ENCODE results near the gene SCTR.

The SCTR gene

DNA sequence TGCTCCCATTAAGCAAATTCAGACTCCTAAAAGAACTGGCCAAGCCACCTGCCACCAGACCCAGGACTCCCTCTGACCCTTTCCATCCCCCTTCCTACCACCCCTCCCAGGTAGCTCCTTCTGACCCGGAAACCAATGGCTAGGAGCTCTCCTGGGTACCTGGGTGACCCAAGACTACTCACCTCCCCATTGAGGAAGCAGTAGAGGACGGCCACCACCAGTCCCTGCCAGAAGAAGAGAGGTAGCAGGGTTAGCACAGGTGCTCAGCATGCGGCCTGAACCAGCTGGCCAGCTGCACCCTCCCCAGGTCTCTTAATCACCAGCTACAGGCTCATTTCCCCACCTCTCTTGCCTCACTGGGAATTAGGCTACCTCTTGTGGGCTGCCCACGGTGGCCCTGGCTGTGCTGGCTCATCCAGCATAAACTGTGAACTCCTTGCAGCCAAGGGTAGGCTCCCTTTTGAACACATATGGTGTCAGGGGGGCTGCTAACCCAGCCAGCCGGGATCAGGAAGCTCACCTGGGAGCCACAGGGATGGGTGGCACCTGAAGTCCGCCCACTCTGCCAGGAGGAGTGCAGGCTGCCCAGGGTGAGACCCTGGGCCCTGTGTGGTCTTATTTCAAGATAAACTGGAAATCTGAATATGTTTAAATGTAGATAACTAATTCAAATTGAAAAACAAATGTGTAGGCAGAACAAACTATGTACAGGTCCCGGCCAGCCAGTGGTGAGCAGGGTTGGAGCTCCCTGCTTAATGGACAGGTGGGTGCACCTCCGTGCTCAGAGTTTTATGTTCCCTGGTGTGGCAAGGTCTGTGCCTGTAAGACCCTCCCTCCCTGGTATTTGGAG lies 82.7 kb downstream of the SCTR start:
- DNase-seq = no peak

DNA sequence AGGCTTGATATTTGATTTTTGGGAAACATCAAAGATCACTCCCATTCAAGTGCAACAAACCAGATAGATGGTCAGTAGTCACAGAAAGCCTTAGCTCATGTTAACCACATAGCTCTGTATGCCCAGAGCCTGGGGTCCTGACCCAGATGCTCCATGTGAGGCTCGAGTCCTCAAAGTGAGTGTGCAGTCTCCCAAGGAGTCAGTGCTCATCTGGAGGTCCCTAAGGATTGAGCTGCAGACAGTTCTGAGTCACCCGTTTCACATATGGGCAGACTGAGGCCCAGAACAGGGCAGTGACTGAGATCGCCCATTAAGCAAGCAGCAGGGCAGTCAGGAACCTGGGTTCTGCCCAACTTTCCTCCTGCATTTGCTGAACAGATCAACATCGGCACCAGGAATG lies 83.4 kb downstream of the SCTR start:
- no peak for DNase-seq

DNA sequence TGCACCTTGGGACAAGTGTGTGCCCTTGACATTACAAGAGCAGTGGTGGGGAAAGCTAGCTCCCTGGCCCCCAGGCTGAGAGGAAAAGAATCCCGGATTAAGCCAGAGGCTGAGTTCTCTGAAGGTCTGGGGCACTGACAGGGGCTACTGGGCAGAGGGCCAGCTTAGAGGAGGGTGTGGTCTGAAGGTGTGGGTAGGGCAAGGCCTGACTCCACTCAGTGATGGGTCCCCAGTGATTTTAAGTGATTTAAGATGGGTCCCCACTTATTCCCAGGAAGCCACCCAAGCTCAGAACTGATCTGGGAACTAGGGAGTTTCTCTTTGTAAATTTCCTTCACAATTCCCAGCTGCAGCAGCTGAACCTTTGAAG lies 83.8 kb downstream of the SCTR start:
- no peak for DNase-seq

DNA sequence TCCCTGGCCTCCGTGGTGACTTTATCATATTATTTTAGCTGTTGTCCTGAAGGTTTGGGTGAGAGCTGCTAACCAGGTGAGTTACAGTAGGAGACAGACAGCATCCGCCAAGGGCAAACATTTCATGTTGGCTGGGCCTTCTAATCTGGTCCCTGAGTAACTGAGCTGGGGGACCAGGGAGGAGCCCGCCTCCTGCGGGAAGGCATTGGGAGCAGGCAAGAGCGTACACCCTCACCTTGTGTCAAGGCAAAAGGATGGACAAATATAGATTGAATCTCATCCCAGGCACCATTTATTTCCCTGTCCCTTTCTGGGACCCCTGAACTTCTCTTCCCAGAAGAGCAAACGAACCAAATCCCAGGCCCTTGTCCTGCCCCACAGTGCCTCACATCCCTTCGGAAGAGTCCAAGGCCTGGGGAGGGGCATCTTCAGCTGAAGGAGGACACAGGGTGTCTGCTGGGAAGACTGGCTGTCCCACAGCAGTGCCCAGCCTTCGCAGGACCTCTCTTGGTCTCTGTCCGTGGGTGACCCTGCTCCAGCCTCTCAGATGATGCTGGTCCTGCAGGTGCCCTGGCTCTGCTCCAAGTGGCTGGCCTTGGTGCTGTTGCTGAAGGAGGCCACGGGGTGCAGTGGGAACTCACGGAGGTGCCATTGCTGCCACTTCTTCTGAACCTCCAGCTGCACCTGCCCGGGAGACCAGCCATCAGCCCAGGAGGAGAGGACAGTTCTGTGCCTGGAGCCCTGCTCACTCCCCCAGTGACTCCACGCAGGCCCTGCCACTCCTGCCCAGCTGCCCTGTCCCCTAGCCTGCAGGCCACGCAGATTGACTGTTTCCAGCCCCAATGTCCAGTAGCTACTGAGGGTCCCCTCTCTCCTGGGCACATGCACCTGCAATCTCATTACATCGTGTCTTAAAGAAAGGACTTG lies 84.4 kb downstream of the SCTR start:
- DNase-seq = no peak

DNA sequence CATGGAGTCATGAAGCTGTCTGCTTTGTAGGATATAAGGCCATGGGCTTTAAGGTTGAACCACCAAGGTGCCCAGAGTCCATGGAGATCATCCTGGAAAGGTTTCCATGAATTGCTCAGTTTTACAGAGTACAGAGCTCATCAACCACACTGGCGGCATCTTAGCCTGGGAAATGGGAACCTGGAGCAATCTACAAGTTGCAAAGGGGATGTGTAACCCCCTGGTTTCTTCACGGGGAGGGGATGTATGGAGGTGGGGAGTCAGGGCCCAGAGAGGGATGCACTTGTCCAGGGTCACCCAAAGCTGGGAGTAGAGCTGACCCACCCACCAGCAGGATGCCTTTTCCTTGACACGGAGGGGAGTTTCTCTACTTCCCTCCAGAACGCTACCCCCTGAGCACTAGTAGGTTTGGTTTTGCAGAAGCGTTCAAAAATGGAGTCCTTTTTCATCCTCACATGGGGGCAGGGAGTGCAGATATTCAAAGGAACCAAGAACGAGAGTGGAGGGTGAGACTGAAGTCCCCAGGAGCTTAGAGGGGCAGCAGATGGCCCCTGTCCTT lies 85.5 kb downstream of the SCTR start:
- no peak for DNase-seq

DNA sequence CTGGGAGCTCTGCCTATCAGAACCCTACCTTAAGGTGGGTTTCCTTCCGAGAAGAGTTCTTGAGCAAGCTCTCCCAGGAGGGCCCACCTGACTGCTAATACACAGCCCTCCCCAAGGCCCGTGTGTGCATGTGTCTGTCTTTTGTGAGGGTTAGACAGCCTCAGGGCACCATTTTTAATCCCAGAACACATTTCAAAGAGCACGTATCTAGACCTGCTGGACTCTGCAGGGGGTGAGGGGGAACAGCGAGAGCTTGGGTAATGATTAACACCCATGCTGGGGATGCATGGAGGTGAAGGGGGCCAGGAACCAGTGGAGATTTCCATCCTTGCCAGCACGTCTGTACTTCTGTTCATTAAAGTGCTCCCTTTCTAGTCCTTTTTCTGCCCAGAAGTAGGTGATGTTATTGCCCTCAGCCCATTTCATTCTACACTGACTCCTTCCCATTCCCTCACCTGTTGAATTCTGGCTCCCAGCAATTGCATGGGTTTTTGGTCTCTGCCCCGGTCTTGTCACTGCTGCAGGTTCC lies 86.1 kb downstream of the SCTR start:
- DNase-seq = no peak

DNA sequence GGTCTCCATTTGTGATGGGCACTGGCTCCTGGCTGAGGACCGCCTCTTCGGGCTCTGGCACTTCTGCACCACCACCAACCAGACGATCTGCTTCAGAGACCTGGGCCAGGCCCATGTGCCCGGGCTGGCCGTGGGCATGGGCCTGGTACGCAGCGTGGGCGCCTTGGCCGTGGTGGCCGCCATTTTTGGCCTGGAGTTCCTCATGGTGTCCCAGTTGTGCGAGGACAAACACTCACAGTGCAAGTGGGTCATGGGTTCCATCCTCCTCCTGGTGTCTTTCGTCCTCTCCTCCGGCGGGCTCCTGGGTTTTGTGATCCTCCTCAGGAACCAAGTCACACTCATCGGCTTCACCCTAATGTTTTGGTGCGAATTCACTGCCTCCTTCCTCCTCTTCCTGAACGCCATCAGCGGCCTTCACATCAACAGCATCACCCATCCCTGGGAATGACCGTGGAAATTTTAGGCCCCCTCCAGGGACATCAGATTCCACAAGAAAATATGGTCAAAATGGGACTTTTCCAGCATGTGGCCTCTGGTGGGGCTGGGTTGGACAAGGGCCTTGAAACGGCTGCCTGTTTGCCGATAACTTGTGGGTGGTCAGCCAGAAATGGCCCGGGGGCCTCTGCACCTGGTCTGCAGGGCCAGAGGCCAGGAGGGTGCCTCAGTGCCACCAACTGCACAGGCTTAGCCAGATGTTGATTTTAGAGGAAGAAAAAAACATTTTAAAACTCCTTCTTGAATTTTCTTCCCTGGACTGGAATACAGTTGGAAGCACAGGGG lies 87.1 kb downstream of the SCTR start:
- DNase-seq = no peak

DNA sequence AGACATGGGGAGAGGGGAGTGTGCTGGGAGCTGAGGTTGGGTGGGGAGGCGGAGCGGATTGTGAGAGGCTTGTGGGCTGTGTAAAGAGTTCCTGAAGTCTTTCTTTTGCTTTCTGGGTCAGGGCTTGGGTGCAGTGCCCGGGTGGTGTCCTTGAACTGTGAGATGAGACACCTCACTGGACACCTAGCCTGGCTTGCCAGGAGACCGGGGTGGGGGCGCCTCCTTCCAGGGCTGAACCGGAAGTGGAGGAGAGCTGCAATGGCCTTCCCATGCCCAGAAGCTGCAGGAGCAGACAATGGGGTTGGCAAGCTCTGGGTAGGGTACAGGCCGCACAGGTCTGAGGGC lies 88.4 kb downstream of the SCTR start:
- no peak for DNase-seq

DNA sequence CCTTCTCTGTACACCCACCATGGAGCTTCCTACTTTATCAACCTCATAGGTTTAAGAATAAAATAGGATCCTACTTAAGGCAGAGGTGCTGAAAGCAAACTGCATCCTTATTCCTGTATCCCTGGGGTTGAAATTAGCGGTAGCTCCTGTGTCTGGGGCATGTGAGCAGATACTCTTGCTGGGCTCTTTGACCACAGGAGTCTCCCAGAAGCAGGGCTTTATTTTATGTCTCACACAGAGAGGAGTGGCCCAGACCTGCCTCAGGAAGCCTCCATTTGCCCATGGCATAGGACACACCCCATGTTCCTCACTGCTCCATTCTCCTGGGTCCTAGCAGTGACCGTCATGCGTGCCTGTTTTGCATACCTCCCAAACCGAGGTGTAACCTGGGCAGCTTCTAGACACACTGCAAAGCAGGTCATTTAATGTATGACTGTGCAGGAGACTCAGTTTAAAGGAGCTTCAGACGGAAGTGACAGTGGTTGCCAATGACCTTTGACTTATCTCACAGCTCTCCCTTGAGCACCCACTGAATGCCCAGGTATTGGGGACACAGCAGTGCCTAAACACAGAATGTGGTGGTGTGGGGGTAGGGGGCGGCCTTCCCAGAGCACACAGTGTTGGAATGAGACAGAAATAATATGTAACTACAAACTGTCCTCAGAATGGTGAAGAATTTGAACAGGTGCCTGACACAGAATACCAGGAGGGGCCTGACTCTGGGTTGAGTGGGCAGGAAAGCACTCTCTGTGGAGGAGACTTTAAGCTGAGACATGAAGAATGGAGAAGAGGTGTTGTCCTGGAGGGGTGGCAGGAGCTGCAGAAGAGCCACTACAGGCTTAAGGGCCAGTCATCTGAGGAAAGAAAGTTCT lies 89.0 kb downstream of the SCTR start:
- no peak for DNase-seq

DNA sequence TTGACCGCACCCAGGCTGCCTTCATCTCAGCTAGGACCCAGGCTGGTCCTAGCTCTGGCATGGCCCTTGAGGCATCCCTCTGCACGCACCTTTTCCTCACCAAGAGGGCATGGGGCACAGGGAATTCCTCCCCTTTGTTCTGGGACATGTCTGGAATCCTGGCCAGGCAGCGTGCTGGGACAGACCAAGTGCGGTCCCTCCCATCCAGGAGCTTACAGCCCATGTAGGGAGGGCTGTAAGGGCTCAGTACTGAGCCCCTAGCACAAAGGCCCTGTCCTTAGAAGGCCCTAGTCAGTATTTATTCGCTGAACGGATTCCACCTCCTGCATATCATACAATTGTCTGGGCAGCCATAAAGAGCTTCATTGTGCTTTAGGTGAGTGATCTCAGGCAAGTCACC lies 89.6 kb downstream of the SCTR start:
- DNase-seq = no peak

DNA sequence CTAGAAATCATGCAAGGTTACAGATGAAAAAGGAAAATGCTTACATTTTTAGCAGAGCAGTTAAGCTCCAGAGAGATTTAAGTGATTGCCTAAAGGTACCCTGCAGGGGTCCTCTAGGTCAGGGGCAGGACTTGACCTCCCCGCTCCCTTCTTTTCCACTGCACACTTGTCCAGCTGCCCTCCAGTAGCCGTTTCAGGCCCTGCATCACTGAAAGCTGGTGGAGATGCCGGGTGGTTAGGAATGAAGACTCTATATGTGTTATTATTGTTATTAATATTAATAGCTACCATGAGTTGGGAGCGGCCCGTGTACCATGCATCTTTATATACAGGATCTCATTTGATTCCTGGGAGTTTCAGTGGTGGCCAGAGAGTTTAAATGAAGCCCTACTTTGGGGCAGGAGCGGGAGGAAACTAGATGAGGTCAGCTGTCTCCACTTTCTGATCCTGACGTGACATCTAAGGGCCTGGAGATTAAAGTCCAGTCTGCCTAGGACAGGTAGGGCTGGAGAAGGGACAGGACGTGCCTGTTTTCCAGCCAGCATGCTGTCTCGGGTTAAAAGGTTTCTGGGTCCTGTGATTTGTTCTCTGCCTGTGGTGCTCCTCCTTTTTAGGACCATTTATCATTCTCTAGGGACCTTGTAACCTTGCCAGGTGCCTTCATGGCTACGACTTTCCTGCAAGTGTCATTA lies 90.5 kb downstream of the SCTR start:
- no peak for DNase-seq

DNA sequence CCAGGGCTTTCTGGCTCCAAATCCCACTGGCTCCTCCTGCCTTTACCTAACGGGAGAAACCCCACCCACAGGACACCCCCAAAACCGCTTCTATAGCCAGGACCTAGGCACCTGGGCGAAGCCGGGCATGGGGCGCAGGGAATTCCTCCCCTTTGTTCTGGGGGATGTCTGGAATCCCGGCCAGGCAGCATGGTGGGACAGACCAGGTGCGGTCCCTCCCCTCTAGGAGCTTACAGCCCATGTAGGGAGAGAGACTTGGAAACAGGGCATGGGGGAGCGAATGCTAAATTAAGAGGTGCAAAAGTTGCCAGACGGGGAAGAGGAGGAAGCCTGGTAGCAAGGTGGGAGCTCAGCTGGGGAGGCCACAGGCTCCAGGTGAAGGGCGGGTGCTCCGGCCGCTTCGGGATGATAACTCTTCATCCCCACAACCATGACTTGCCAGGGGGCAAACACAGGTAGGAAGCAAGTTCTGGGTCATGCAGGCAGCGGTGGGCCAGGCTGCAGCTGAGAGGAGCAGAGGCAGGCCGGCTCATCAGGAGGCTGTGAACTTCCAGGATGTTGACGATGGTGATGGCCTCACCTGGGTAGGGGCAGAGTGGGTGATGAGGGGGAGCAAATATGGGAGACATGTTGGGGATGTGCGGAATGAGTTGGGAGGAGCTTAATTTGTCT lies 91.3 kb downstream of the SCTR start:
- no peak for DNase-seq

DNA sequence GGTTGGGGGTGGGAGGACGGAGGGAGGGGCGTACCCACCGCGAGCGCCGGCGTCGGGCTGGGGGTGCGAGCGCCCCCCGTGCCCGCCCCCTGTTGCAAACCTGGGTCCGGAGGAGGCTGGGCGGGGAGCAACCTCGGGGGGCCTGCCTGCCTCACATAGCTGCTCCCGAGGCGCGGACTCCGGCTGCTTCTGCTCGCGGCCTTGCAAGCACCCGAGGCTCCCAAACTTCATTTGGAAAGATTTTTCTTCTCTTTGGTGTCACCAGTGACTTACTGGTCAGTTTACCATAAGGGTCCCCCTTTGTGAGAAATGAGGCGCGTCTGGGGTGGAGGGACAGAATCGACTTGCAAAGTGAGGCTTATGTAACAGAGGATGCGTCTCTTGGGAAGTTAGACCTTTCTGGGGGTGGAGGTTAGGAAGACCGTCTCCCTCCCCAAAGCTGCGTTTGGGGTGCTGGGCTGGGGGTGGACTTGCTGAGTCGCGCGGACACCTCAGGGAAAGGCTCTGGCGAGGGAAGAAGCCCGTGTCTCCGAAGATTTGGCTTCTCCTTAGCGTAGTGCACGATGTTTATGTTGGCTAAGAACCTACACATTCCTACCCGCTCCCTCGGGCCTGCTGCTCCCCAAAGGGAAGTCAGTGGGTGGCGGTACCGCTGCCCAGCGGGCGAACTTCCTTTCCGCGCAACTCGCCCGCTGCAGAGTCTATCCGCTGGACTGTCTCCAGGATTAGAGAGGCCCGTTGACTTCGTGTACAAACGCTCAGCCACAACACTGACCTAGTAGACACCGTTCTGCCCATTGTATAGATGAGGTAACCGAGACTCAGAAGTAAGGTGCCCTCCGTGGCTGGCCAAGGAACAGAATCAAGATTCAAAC lies 92.1 kb downstream of the SCTR start:
- DNase-seq = no peak

DNA sequence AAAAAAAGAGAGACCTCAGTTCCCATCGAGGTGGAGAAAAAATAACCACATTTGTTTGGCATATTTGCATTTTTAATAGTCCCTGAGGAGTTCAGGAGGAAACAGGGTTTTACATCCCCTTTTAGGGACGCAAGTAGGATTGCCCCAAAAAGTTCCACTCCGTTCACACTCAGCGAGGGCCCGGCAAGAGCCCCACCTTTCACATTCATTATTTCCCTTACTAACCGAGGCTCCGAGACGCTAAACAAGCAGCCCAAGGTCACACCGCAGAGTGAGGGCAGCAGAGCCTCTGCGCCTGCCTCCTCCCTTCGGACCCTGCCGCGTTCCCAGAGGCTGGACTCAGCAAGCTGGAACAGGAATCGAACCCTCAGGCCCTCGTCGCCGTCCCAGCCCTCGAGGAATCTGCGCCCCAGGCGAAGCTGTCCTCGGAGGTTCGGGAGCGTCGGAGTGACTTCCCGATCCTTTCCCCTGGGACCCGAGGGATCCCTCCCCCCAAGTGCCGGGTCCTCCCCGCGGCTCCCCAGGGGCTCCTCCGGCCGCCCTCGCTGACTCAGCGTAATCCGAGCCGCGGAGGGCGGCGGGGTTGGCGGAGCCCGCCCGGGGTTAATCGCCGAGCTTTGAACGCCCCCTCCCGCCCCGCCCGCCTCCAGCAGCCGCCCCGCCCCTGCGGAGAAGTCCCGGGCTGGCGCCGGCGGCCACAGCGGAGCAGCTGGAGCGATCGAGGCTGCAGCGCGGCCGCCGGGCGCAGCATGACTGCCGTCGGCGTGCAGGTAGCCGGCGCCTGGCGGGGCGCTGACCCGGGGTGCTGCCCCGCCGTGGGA lies 92.9 kb downstream of the SCTR start, which contains the start of gene TMEM37:
TSS of gene TMEM37 (plus strand) at position 700 of the 821 bp plus-strand sequence. CDS start at position 750, 50 bp downstream.
- peak; percentile 85 for DNase-seq

DNA sequence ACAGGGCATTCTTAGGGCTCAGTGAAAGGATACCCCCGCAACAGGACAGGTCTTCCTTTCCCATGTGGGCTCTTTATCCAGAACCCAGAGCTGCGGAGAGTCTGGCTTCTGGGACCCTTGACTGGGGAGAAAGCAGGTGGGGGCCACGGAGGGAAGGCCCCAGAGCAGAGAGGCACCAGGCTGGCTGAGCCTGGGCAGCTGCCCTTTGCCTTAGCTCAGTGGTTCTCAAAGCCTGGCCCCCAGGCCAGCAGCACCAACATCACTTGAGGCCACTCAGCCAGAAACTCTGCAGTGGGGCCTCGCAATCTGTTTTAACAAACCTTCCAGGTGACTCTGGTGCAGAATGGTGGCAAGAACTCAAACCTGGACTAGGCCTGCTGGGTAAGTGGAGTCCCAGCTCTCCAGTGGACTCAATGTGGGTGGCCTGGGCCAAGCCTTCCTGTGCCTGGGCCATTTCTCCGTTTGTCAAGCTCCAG lies 94.2 kb downstream of the SCTR start:
- DNase-seq = no peak

DNA sequence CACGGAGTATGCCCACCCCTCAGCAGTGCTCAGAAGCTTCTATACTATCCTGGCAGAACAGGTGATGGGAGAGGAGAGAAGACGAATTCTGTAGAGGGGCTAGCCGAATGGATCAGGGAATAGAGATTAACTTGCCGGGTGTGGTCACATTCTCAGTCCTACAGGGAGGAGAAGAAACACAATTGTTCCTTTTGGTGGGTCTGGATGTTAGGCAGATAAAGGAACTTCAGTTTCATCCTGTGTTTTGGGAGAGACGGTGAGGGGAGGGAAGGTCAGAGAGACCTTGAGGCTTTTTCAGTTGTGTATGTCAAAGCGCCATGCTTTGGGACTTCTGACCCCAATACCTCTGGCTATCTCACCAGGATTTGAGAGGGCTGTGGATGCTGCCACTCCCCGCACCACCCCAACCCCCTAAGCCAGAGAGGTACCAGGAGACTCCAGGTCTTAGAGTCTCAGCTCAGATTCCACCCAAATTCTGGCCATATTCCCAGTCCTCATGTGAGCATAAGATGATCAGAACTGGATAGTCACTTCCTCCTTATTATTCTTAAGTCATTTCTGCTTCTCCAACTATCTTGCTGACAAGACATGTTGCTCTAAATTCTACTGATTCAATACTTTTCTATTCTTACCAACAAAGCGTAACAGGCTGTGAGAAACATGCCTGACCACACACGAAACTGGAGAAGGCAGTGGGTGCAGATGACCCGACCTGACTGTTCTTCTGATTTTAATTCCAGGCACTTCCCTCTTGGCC lies 94.9 kb downstream of the SCTR start:
- no peak for DNase-seq

DNA sequence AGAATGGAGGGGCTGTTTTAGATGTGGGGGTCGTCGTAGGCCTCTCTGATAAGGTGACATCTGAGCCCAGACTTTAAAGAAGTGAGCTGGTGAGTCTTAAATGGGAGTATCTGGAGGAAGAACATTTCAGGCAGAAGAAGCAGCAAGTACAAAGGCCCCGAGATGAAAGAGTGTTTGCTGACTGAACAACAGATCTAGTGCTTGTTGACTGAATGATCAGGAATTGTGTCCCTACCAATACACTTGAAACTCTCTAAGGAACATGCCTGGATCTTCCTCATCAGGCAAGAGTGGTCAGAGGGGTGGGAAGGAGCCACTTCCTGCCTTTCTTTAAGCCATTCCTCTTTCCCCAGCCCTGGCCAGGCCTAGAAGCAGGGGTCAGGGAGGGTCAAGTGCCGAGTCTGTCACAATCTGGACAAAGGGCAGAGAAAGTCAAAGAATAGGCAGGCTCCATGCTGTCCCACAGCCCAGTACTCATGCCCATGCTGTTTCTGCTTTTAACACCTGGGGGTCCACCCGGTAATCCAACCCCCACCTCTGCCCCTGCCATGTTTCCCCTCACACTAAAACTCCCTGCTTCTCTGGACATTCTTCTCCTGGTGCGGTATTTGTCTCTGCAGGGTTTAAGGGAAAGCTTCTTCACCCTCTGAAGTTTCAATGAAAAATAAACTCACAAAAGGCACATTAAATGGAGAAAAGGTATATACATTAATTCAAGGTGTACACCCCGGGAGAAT lies 95.6 kb downstream of the SCTR start:
- DNase-seq = no peak

All from right hindlimb (tissue), 1 donor.